COLO829 (cell line): ENCODE data around the gene DISP3.
A peak's percentile ranks its signal among the peaks of the same experiment; 100 is the strongest.

Experiments used
- DNase-seq: peaks from one replicate; pipeline ENCODE4 v3.0.0; 2012; ENCODE audit warnings: low spot score

The DISP3 gene

GRCh38 chr1:11461531-11462137 is 17.3 kb upstream of the DISP3 start:
- no peak for DNase-seq

- DNase-seq: no peak
These were observed 16.6 kb upstream of the DISP3 start for GRCh38 chr1:11462224-11462923.

- DNase-seq: no peak
These were observed 15.8 kb upstream of the DISP3 start for GRCh38 chr1:11463177-11463576.

- DNase-seq: no peak
These were observed 13.6 kb upstream of the DISP3 start for GRCh38 chr1:11465307-11465706.

- no peak for DNase-seq
These were observed 12.5 kb upstream of the DISP3 start for GRCh38 chr1:11466416-11466815.

GRCh38 chr1:11468878-11469277 is 10.1 kb upstream of the DISP3 start:
- DNase-seq: no peak

GRCh38 chr1:11470912-11471311 is 8.0 kb upstream of the DISP3 start:
- no peak for DNase-seq

GRCh38 chr1:11471473-11471872 is 7.5 kb upstream of the DISP3 start:
- no peak for DNase-seq

GRCh38 chr1:11472284-11472683 is 6.7 kb upstream of the DISP3 start:
- DNase-seq: no peak

- DNase-seq: no peak
These were observed 6.2 kb upstream of the DISP3 start for GRCh38 chr1:11472741-11473140.

- DNase-seq: peak; percentile 22
These were observed 5.4 kb upstream of the DISP3 start for GRCh38 chr1:11473491-11474034.

- no peak for DNase-seq
These were observed 4.1 kb upstream of the DISP3 start for GRCh38 chr1:11474826-11475225.

GRCh38 chr1:11475748-11476147 is 3.2 kb upstream of the DISP3 start:
- DNase-seq: no peak

- DNase-seq: no peak
These were observed 522 bp downstream of the DISP3 start for GRCh38 chr1:11479375-11479979.

GRCh38 chr1:11481019-11481418 is 2.1 kb downstream of the DISP3 start:
- no peak for DNase-seq

GRCh38 chr1:11482198-11482597 is 3.2 kb downstream of the DISP3 start:
- DNase-seq: no peak

- no peak for DNase-seq
These were observed 3.9 kb downstream of the DISP3 start for GRCh38 chr1:11482701-11483479.

GRCh38 chr1:11483581-11484320 is 4.8 kb downstream of the DISP3 start:
- no peak for DNase-seq

GRCh38 chr1:11484321-11484655 is 5.3 kb downstream of the DISP3 start:
- DNase-seq: no peak

GRCh38 chr1:11485191-11485590 is 6.2 kb downstream of the DISP3 start:
- DNase-seq: no peak

- DNase-seq: no peak
These were observed 7.5 kb downstream of the DISP3 start for GRCh38 chr1:11486231-11487009.
